ENCODE measurements around the gene RBKS. TPM values are rescaled to one million over a fixed set of nuclear protein-coding genes. Genes with fewer than 3 reads are reported as not detected.
A peak's percentile ranks its signal among the peaks of the same experiment; 100 is the strongest.

RBKS gene
- total and polyA plus RNA-seq, 2 of the 13 experiments (the other 11 are each of a cell fraction or from before 2014, with no cell fraction given), result 7.7 to 8.3 TPM

GRCh38 chr2:27800856-27801255 is 89.3 kb downstream of the RBKS start (continued):
- TF ChIP-seq ATF6 (CRISPR knock-in tag; conservative IDR thresholded peaks at IDR 0.05), result no peak

- no peak overlapping the region for H3K4me3 ChIP-seq (replicated peaks in 1 of 3; ENCODE audit: insufficient read depth in 1 of 3, low read depth in 2 of 3, low read length in 3 of 3)
- no peak for DNase-seq (ENCODE audit: low spot score)
- H3K36me3 ChIP-seq (replicated peaks in 1 of 2; ENCODE audit: control insufficient read depth in 1 of 2, insufficient read depth in 2 of 2, low read length in 2 of 2), result no peaks in the 10 kb centered on the region
- no peaks in the 10 kb centered on the region for H3K27me3 ChIP-seq (ENCODE audit: control insufficient read depth in 1 of 2, insufficient read depth in 2 of 2, low read length in 2 of 2)
- H3K9ac ChIP-seq (ENCODE audit: insufficient read depth, low read depth, low read length), result no peak overlapping the region
- H3K9me3 ChIP-seq (ENCODE audit: low read length), result no peaks in the 10 kb centered on the region
- 100% methylated on average over 4 of the region's 4 CpGs for WGBS (ENCODE audit: low lambda C conversion rate)
- H3K27ac ChIP-seq (ENCODE audit: extremely low read length, insufficient read depth, low read length), result no peak overlapping the region
- TF ChIP-seq SMAD1 (CRISPR knock-in tag; IDR thresholded peaks at IDR 0.05; ENCODE audit: borderline replicate concordance, low read depth) (no peak), FOXM1 (CRISPR knock-in tag; IDR thresholded peaks at IDR 0.05) (no peak), ZSCAN25 (CRISPR knock-in tag; IDR thresholded peaks at IDR 0.05) (no peak), HOXA7 (CRISPR knock-in tag; IDR thresholded peaks at IDR 0.05) (no peak), HNF1A (IDR thresholded peaks at IDR 0.05; ENCODE audit: low read depth) (no peak), HNF1A (CRISPR knock-in tag; IDR thresholded peaks at IDR 0.05; ENCODE audit: borderline replicate concordance) (no peak), MAZ (IDR thresholded peaks at IDR 0.05; ENCODE audit: borderline replicate concordance, low read depth, low read length) (no peak), MAZ (CRISPR knock-in tag; IDR thresholded peaks at IDR 0.05; ENCODE audit: low read depth) (no peak), KDM1A (CRISPR knock-in tag; IDR thresholded peaks at IDR 0.05) (no peak), NR2F1 (CRISPR knock-in tag; IDR thresholded peaks at IDR 0.05) (no peak), GTF3A (CRISPR knock-in tag; conservative IDR thresholded peaks at IDR 0.05) (no peak)
- ChIA-PET POLR2A (interaction anchor here (0.8 to 1.6 kb wide), 8 partner anchors 43 to 593 kb away, joined by 3 to 10 read pairs (median 4); partner anchors contain the start of gene FOSL2), CTCF (ENCODE audit: low intra/inter-chr PET ratio, low total read pairs) (no interaction called here)
- peaks cover 39% of the 10 kb centered on the region for H3K4me1 ChIP-seq (ENCODE audit: insufficient read depth, low read length)
- H3K79me2 ChIP-seq (ENCODE audit: insufficient read depth, low read length), result no peaks in the 10 kb centered on the region
- no peak overlapping the region for H3K4me2 ChIP-seq (ENCODE audit: low read depth, low read length)
- H4K20me1 ChIP-seq (ENCODE audit: insufficient read depth, low read length), result no peaks in the 10 kb centered on the region
- in situ Hi-C loops (cut with HindIII; ENCODE audit: extremely low pct_ligation_motif_present, low pct_unique_long_range_greater_than_20kb), result no loop called here
- ATAC-seq, result no peak
- FAIRE-seq, result no peak
- H2AFZ ChIP-seq (ENCODE audit: low read length), result no peak overlapping the region
- BruUV-seq (replicated peaks), result TSS peak; percentile 82
- intact Hi-C loops (cut with micrococcal nuclease; ENCODE audit: unreplicated experiment), result loop anchor here (10.0 kb wide), 1 partner anchor 205 kb away; no protein-coding TSS in a partner anchor
These were observed 90.6 kb downstream of the RBKS start for GRCh38 chr2:27799646-27800010.

All from HepG2 (cell line).